ENCODE results near the gene TMEM165. TPM values are rescaled to one million over a fixed set of nuclear protein-coding genes. Genes with fewer than 3 reads are reported as not detected.

The TMEM165 gene
- total RNA-seq, 2 donors from 2014 or later = 49.7 to 58.8 TPM

GRCh38 chr4:55458164-55458563 lies 62.4 kb downstream of the TMEM165 start:
- DNase-seq (no peak), ATAC-seq (no peak)
- no peak overlapping the region for H3K27ac Mint-ChIP-seq
- H3K9me3 ChIP-seq (ENCODE audit: control insufficient read depth, low read length, poor library complexity, severe bottlenecking) = no peaks in the 10 kb centered on the region
- no peaks in the 10 kb centered on the region for H3K27me3 Mint-ChIP-seq
- H3K36me3 Mint-ChIP-seq (ENCODE audit: low read depth) = peaks cover 7% of the 10 kb centered on the region
- H3K4me1 Mint-ChIP-seq = peaks cover 9% of the 10 kb centered on the region
- no peak overlapping the region for H3K4me3 Mint-ChIP-seq

GRCh38 chr4:55458611-55459010 lies 62.9 kb downstream of the TMEM165 start:
- DNase-seq (no peak), ATAC-seq (no peak)
- Mint-ChIP-seq H3K4me1 (peaks cover 9% of the 10 kb centered on the region), H3K36me3 (ENCODE audit: low read depth) (peaks cover 7% of the 10 kb centered on the region), H3K27me3 (no peaks in the 10 kb centered on the region), H3K4me3 (no peak overlapping the region), H3K27ac (no peak overlapping the region)
- no peaks in the 10 kb centered on the region for H3K9me3 ChIP-seq (ENCODE audit: control insufficient read depth, low read length, poor library complexity, severe bottlenecking)

- no peaks in the 10 kb centered on the region for H3K27me3 Mint-ChIP-seq
- DNase-seq (no peak), ATAC-seq (no peak)
- H3K9me3 ChIP-seq (ENCODE audit: control insufficient read depth, low read length, poor library complexity, severe bottlenecking) = no peaks in the 10 kb centered on the region
- peaks cover 4% of the 10 kb centered on the region for H3K4me1 Mint-ChIP-seq
- H3K4me3 Mint-ChIP-seq = no peak overlapping the region
- no peak overlapping the region for H3K27ac Mint-ChIP-seq
- peaks cover 2% of the 10 kb centered on the region for H3K36me3 Mint-ChIP-seq (ENCODE audit: low read depth)
Observed at GRCh38 chr4:55466001-55466400, 70.2 kb downstream of the TMEM165 start.

GRCh38 chr4:55468724-55469123 lies 73.0 kb downstream of the TMEM165 start:
- Mint-ChIP-seq H3K4me3 (no peak overlapping the region), H3K4me1 (no peaks in the 10 kb centered on the region), H3K27ac (no peak overlapping the region), H3K36me3 (ENCODE audit: low read depth) (peaks cover 2% of the 10 kb centered on the region), H3K27me3 (no peaks in the 10 kb centered on the region)
- DNase-seq = no peak
- no peak for ATAC-seq
- H3K9me3 ChIP-seq (ENCODE audit: control insufficient read depth, low read length, poor library complexity, severe bottlenecking) = no peaks in the 10 kb centered on the region

GRCh38 chr4:55469979-55470378 lies 74.2 kb downstream of the TMEM165 start:
- peaks cover 7% of the 10 kb centered on the region for H3K36me3 Mint-ChIP-seq (ENCODE audit: low read depth)
- H3K4me3 Mint-ChIP-seq = no peak overlapping the region
- ATAC-seq (no peak), DNase-seq (no peak)
- H3K27me3 Mint-ChIP-seq = no peaks in the 10 kb centered on the region
- no peak overlapping the region for H3K27ac Mint-ChIP-seq
- no peaks in the 10 kb centered on the region for H3K9me3 ChIP-seq (ENCODE audit: control insufficient read depth, low read length, poor library complexity, severe bottlenecking)
- no peaks in the 10 kb centered on the region for H3K4me1 Mint-ChIP-seq

Other genes with a start within 250 kb of the TMEM165 start
- gene SRD5A3, start 49.7 kb upstream of the TMEM165 start, total RNA-seq = 1 to 10 TPM; 1.8 to 2.6 TPM
- gene CLOCK, start 151.0 kb downstream of the TMEM165 start, total RNA-seq = 10 to 100 TPM; 11.6 to 15.1 TPM
- gene PDCL2, start 196.3 kb downstream of the TMEM165 start, total RNA-seq = not detected
- not detected for gene NMU, start 240.3 kb downstream of the TMEM165 start, total RNA-seq

Data from T-helper 17 cell (primary cell).